ENCODE results near the gene JMJD7. TPM values are rescaled to one million over a fixed set of nuclear protein-coding genes. Genes with fewer than 3 reads are reported as not detected.

JMJD7 gene
- total RNA-seq, 2 experiments from 2014 or later: 3.0 to 14.1 TPM

- H3K4me3 ChIP-seq (ENCODE audit: low read depth, low read length, poor library complexity, severe bottlenecking): no peak overlapping the region
- BruUV-seq (replicated peaks): no TSS peak
- no peak for DNase-seq (ENCODE audit: low spot score)
- H4K20me1 ChIP-seq (ENCODE audit: insufficient read depth, low read length): no peaks in the 10 kb centered on the region
- H3K4me2 ChIP-seq (ENCODE audit: low read length): no peak overlapping the region
- H3K9me3 ChIP-seq (ENCODE audit: low read length): no peaks in the 10 kb centered on the region
- no peak overlapping the region for H2AFZ ChIP-seq (ENCODE audit: low read length)
- POLR2A ChIA-PET: no interaction called here
- H3K79me2 ChIP-seq (ENCODE audit: insufficient read depth, low read depth, low read length): no peaks in the 10 kb centered on the region
- TF ChIP-seq CTCF (conservative IDR thresholded peaks at IDR 0.05; ENCODE audit: low read length) (no peak), EZH2phosphoT487 (IDR thresholded peaks at IDR 0.05; ENCODE audit: borderline replicate concordance, low read depth, low read length) (no peak)
- no peaks in the 10 kb centered on the region for H3K4me1 ChIP-seq (ENCODE audit: insufficient read depth, low read length, poor library complexity, severe bottlenecking)
- no peaks in the 10 kb centered on the region for H3K36me3 ChIP-seq (ENCODE audit: insufficient read depth, low read length)
- intact Hi-C loops (cut with micrococcal nuclease; ENCODE audit: unreplicated experiment): no loop called here
- H3K9me2 ChIP-seq (ENCODE audit: insufficient read depth, low read length): no peaks in the 10 kb centered on the region
- CTCF ChIA-PET (ENCODE audit: unreplicated experiment): interaction anchor here (0.6 kb wide), 1 partner anchor 29 kb away, joined by 3 read pairs; no protein-coding TSS in a partner anchor
- no peak overlapping the region for H3K27ac ChIP-seq (ENCODE audit: low read depth, low read length, poor library complexity, severe bottlenecking)
Observed at GRCh38 chr15:41839781-41840491, 12.0 kb downstream of the JMJD7 start.

GRCh38 chr15:41840673-41841072 lies 12.8 kb downstream of the JMJD7 start:
- Histone ChIP-seq H3K4me3 (ENCODE audit: low read depth, low read length, poor library complexity, severe bottlenecking) (no peak overlapping the region), H3K4me2 (ENCODE audit: low read length) (no peak overlapping the region), H3K9me3 (ENCODE audit: low read length) (no peaks in the 10 kb centered on the region), H3K79me2 (ENCODE audit: insufficient read depth, low read depth, low read length) (no peaks in the 10 kb centered on the region), H2AFZ (ENCODE audit: low read length) (no peak overlapping the region), H3K27ac (ENCODE audit: low read depth, low read length, poor library complexity, severe bottlenecking) (no peak overlapping the region), H3K4me1 (ENCODE audit: insufficient read depth, low read length, poor library complexity, severe bottlenecking) (no peaks in the 10 kb centered on the region), H3K9me2 (ENCODE audit: insufficient read depth, low read length) (no peaks in the 10 kb centered on the region), H4K20me1 (ENCODE audit: insufficient read depth, low read length) (no peaks in the 10 kb centered on the region), H3K36me3 (ENCODE audit: insufficient read depth, low read length) (no peaks in the 10 kb centered on the region)
- CTCF ChIA-PET (ENCODE audit: unreplicated experiment): no interaction called here
- BruUV-seq (replicated peaks): no TSS peak
- no peak for DNase-seq (ENCODE audit: low spot score)
- POLR2A ChIA-PET: no interaction called here
- no peak for TF ChIP-seq CTCF (conservative IDR thresholded peaks at IDR 0.05; ENCODE audit: low read length)
- intact Hi-C loops (cut with micrococcal nuclease; ENCODE audit: unreplicated experiment): no loop called here

GRCh38 chr15:41841131-41841530 lies 13.2 kb downstream of the JMJD7 start:
- intact Hi-C loops (cut with micrococcal nuclease; ENCODE audit: unreplicated experiment): no loop called here
- no peak for DNase-seq (ENCODE audit: low spot score)
- H3K27ac ChIP-seq (ENCODE audit: low read depth, low read length, poor library complexity, severe bottlenecking): no peak overlapping the region
- H3K36me3 ChIP-seq (ENCODE audit: insufficient read depth, low read length): no peaks in the 10 kb centered on the region
- H3K9me3 ChIP-seq (ENCODE audit: low read length): no peaks in the 10 kb centered on the region
- H2AFZ ChIP-seq (ENCODE audit: low read length): no peak overlapping the region
- TF ChIP-seq EZH2phosphoT487 (IDR thresholded peaks at IDR 0.05; ENCODE audit: borderline replicate concordance, low read depth, low read length) (no peak), CTCF (conservative IDR thresholded peaks at IDR 0.05; ENCODE audit: low read length) (no peak)
- no peak overlapping the region for H3K4me2 ChIP-seq (ENCODE audit: low read length)
- no TSS peak for BruUV-seq (replicated peaks)
- no peaks in the 10 kb centered on the region for H3K4me1 ChIP-seq (ENCODE audit: insufficient read depth, low read length, poor library complexity, severe bottlenecking)
- ChIA-PET POLR2A (no interaction called here), CTCF (ENCODE audit: unreplicated experiment) (no interaction called here)
- no peak overlapping the region for H3K4me3 ChIP-seq (ENCODE audit: low read depth, low read length, poor library complexity, severe bottlenecking)
- H4K20me1 ChIP-seq (ENCODE audit: insufficient read depth, low read length): no peaks in the 10 kb centered on the region
- no peaks in the 10 kb centered on the region for H3K79me2 ChIP-seq (ENCODE audit: insufficient read depth, low read depth, low read length)
- no peaks in the 10 kb centered on the region for H3K9me2 ChIP-seq (ENCODE audit: insufficient read depth, low read length)
